ENCODE measurements around the gene SAPCD1.
A peak's percentile ranks its signal among the peaks of the same experiment; 100 is the strongest.
"Not testable (repeated sequence)": the region's sequence is repeated elsewhere in the genome, so short reads cannot be mapped to it uniquely, and the experiment has no call there.

Gene SAPCD1

GRCh38 chr6:31806470-31807272 is 44.2 kb downstream of the SAPCD1 start, which contains the start of gene LSM2:
Gene LSM2 (minus strand): TSS chr6:31806966. CDS start chr6:31806757, 209 bp downstream.
- peak; percentile 96 for DNase-seq

GRCh38 chr6:31808599-31808998 is 46.1 kb downstream of the SAPCD1 start:
- not testable (repeated sequence) for DNase-seq

GRCh38 chr6:31811645-31812044 is 49.2 kb downstream of the SAPCD1 start:
- no peak for DNase-seq

GRCh38 chr6:31813465-31813849 is 51.0 kb downstream of the SAPCD1 start:
- no peak for DNase-seq
